Osteoblast (primary cell): ENCODE results near the gene VIPR2. TPM values are rescaled to one million over a fixed set of nuclear protein-coding genes. Genes with fewer than 3 reads are reported as not detected.

Source experiments
- DNase-seq: peaks from one replicate; pipeline ENCODE4 v3.0.0; 2011; ENCODE audit warnings: low spot score, mixed read lengths; ENCODE audit not compliant: insufficient read length; ENCODE audit errors: missing footprints
- H2AFZ ChIP-seq: 2 replicates; pipeline ENCODE4 v1.6.0; 2011; ENCODE audit warnings: mild to moderate bottlenecking, low read length
- H3K27ac ChIP-seq: 2 replicates; pipeline ENCODE4 v1.5.1; 2011; ENCODE audit warnings: mild to moderate bottlenecking, low read depth, low read length, moderate library complexity
- H3K27me3 ChIP-seq: 2 replicates; pipeline ENCODE4 v1.6.0; 2012; ENCODE audit warnings: mild to moderate bottlenecking, control low read depth, inconsistent platforms, low read length, moderate library complexity; ENCODE audit not compliant: insufficient read depth
- H3K36me3 ChIP-seq: 2 replicates; pipeline ENCODE4 v1.5.1; 2011; ENCODE audit warnings: mild to moderate bottlenecking, low read length, control low read depth, moderate library complexity; ENCODE audit not compliant: insufficient read depth
- H3K4me1 ChIP-seq: 2 replicates; pipeline ENCODE4 v1.5.1; 2011; ENCODE audit warnings: mild to moderate bottlenecking, low read length, control low read depth, moderate library complexity; ENCODE audit not compliant: insufficient read depth
- H3K4me2 ChIP-seq: 2 replicates; pipeline ENCODE4 v1.6.0; 2011; ENCODE audit warnings: mild to moderate bottlenecking, low read length; ENCODE audit not compliant: insufficient read depth
- H3K4me3 ChIP-seq: fragments of 200-600 bp; sonication (generic); 3 replicates; pipeline ENCODE4 v1.5.1; 2012; ENCODE audit warnings: mild to moderate bottlenecking, low read length, inconsistent platforms; ENCODE audit not compliant: insufficient read depth
- H3K79me2 ChIP-seq: 2 replicates; pipeline ENCODE4 v1.6.0; 2012; ENCODE audit warnings: mild to moderate bottlenecking, low read length, control low read depth, inconsistent platforms; ENCODE audit not compliant: insufficient read depth
- H3K9me3 ChIP-seq: 2 replicates; pipeline ENCODE4 v1.5.1; 2011; ENCODE audit warnings: low read depth, low read length, control low read depth
- H4K20me1 ChIP-seq: 2 replicates; pipeline ENCODE4 v1.6.0; 2012; ENCODE audit warnings: mild to moderate bottlenecking, low read length, control low read depth; ENCODE audit not compliant: insufficient read depth
- CTCF ChIP-seq: IDR thresholded peaks from 2 replicates; pipeline ENCODE4 v1.5.1; 2011; ENCODE audit warnings: mild to moderate bottlenecking, low read depth, low read length, moderate library complexity; ENCODE audit errors: extremely low read depth
- total RNA-seq: library from RNA; depleted of rRNA; stranded (reverse); fragments of >200 nt; gene quantifications from 2 replicates; pipeline ENCODE4 v1.2.3, GENCODE V29; 2012

Gene VIPR2
- total RNA-seq, 1 donor: not detected

GRCh38 chr7:159042103-159042502, 102.6 kb downstream of the VIPR2 start:
- no peaks in the 10 kb centered on the region for H3K79me2 ChIP-seq
- no peaks in the 10 kb centered on the region for H3K9me3 ChIP-seq
- no peaks in the 10 kb centered on the region for H3K36me3 ChIP-seq
- no peak overlapping the region for H2AFZ ChIP-seq
- no peaks in the 10 kb centered on the region for H3K27me3 ChIP-seq
- TF ChIP-seq CTCF: no peak
- H3K4me3 ChIP-seq: no peak overlapping the region
- H3K4me2 ChIP-seq: no peak overlapping the region
- H4K20me1 ChIP-seq: no peaks in the 10 kb centered on the region
- no peak overlapping the region for H3K27ac ChIP-seq
- DNase-seq: no peak
- H3K4me1 ChIP-seq: no peaks in the 10 kb centered on the region

GRCh38 chr7:159040912-159041711, 103.6 kb downstream of the VIPR2 start:
- Histone ChIP-seq H3K36me3 (no peaks in the 10 kb centered on the region), H3K27me3 (no peaks in the 10 kb centered on the region), H2AFZ (no peak overlapping the region), H3K27ac (no peak overlapping the region), H3K4me2 (no peak overlapping the region), H3K9me3 (no peaks in the 10 kb centered on the region), H3K79me2 (no peaks in the 10 kb centered on the region), H3K4me3 (no peak overlapping the region), H4K20me1 (no peaks in the 10 kb centered on the region), H3K4me1 (no peaks in the 10 kb centered on the region)
- TF ChIP-seq CTCF: no peak
- no peak for DNase-seq

GRCh38 chr7:159040146-159040545, 104.5 kb downstream of the VIPR2 start:
- Histone ChIP-seq H3K79me2 (no peaks in the 10 kb centered on the region), H3K27ac (no peak overlapping the region), H3K4me2 (no peak overlapping the region), H4K20me1 (no peaks in the 10 kb centered on the region), H2AFZ (no peak overlapping the region), H3K4me3 (no peak overlapping the region), H3K27me3 (no peaks in the 10 kb centered on the region), H3K9me3 (no peaks in the 10 kb centered on the region), H3K36me3 (no peaks in the 10 kb centered on the region), H3K4me1 (no peaks in the 10 kb centered on the region)
- TF ChIP-seq CTCF: no peak
- DNase-seq: no peak

GRCh38 chr7:159039716-159040115, 105.0 kb downstream of the VIPR2 start:
- no peaks in the 10 kb centered on the region for H3K27me3 ChIP-seq
- H3K36me3 ChIP-seq: no peaks in the 10 kb centered on the region
- H3K27ac ChIP-seq: no peak overlapping the region
- no peaks in the 10 kb centered on the region for H3K9me3 ChIP-seq
- no peaks in the 10 kb centered on the region for H3K79me2 ChIP-seq
- no peaks in the 10 kb centered on the region for H3K4me1 ChIP-seq
- H4K20me1 ChIP-seq: no peaks in the 10 kb centered on the region
- no peak overlapping the region for H3K4me3 ChIP-seq
- no peak for DNase-seq
- H2AFZ ChIP-seq: no peak overlapping the region
- H3K4me2 ChIP-seq: no peak overlapping the region
- TF ChIP-seq CTCF: no peak
